WI38 (cell line): Measurements from ENCODE around the gene F11R.

Source experiments
- H3K4me3 ChIP-seq: 2 replicates; pipeline ENCODE4 v1.5.1; 2011; ENCODE audit warnings: low read depth, mild to moderate bottlenecking, control low read depth, low read length
- TF ChIP-seq, protein P1 (sequence below): IDR thresholded peaks from 2 replicates; pipeline ENCODE4 v1.5.1; 2012; ENCODE audit warnings: low read depth, mild to moderate bottlenecking, control low read depth, low read length

The F11R gene

DNA sequence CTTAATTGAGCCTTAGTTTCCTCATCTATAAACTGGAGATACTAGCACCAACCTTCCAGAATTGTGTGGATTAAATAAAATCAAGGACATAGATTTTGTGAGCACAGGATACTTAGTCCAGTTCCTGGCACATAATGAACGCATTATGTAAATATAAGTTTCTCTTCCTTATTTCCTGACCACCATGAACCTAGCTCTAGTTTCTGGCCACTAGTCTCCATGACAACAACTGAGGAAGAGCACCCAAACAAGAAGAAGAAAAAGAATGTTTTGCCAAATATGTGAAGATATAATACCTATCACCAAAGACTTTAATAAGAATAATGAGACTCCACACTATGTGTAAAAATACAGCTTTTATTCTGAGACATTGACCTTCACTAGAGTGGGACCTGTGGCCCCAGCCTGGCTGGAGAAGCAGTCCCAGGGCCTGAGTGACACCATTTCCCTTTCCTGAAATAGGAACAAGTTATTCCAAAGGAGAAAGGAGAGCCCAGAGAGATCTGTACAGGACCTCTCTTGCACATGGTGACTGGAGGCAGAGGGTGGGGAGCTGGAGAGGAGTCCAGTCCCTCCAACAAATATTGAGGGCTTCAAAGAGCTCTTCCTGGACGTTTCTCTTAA is 25.8 kb upstream of the F11R start:
- peak overlapping the region; percentile 91 for H3K4me3 ChIP-seq
- TF ChIP-seq, protein P1, sequence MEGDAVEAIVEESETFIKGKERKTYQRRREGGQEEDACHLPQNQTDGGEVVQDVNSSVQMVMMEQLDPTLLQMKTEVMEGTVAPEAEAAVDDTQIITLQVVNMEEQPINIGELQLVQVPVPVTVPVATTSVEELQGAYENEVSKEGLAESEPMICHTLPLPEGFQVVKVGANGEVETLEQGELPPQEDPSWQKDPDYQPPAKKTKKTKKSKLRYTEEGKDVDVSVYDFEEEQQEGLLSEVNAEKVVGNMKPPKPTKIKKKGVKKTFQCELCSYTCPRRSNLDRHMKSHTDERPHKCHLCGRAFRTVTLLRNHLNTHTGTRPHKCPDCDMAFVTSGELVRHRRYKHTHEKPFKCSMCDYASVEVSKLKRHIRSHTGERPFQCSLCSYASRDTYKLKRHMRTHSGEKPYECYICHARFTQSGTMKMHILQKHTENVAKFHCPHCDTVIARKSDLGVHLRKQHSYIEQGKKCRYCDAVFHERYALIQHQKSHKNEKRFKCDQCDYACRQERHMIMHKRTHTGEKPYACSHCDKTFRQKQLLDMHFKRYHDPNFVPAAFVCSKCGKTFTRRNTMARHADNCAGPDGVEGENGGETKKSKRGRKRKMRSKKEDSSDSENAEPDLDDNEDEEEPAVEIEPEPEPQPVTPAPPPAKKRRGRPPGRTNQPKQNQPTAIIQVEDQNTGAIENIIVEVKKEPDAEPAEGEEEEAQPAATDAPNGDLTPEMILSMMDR, result no peak

DNA sequence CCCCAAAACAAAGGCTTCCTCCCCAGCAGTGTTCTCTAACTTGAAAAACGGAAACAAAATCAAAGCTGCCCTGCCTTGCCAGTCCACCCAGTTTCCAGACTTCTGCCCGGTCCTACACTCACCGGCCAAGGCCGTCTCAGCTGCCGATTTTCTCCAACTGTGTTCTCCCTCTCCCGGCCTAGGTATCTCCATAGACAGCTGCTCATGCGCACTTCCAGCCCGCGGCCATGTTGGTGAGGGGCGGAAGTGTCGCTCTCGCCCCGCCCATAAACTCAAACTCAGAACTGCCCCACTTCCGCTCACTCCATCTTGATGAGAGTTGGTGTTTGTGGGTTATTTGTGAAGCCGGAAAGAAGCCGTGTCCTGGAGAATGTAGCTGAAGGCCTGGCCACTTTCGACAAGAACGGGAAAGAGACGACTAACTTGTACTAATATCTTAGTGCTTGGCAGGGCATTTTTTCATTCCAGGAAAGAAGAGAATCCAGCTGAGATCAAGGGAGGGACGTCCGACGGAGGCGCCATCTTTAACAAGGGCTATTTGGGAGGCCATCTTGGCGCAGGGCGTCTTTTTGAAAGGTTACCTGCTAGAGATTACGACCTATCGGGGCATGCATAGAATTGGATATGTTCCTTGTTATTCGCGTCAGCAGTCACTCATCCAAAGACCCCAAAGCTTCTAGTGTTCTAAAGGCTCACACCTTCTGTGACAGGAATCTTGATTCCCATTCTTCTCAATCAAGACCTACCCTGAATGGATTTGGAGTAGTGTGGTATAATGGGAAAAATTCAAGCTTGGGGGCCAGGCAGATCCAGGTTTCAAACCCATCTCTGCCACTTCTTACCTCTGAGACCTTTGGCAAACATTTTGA is 25.0 kb upstream of the F11R start, which contains the start of gene USF1:
Gene USF1 (minus strand): TSS at position 242 of the 869 bp plus-strand sequence. CDS start 2,702 bp downstream, outside the sequence.
- peak within 1 kb of the TSS; percentile 91 for H3K4me3 ChIP-seq
- TF ChIP-seq, protein P1, result no peak

DNA sequence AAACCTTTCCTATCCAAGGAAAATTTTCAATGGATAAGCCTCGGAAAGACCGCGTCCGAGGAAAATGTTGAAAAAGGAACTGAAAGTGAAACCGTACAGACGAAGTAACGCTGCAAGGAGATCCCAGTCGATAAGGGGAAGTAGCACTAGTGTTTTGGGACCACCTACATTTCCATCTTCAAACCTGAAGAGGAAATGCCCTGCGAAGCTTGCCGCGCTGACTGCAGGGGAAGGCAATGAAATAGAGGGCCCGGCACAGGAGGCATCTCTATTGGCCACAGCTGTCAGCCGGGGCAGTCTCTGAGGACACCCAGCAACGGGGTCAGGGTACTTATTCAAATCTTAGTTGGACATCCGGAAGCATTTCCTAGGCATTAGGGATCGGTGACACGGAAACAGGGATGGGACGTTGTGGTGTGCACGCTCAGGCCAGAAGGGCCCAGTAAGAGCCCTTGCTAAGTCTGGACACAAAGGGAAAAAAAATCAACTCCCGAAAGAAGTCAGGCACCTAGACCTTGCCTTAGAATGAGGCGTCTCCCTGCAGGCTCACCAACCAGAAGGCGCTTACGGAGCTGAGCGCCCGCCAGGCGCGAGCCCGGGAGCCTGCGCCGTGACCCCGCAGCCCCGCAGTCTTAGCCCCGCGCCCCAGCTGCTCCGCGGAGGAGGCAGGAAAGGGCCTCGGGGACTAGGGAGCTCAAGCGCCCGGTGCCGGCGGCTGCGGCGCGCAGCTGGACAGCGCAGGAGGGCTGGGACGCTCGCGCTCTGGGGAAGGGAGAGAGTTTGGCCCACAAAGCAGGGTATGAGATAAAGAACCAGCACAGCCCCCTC is 24.2 kb upstream of the F11R start:
- TF ChIP-seq, protein P1, result no peak
- peak overlapping the region; percentile 91 for H3K4me3 ChIP-seq

DNA sequence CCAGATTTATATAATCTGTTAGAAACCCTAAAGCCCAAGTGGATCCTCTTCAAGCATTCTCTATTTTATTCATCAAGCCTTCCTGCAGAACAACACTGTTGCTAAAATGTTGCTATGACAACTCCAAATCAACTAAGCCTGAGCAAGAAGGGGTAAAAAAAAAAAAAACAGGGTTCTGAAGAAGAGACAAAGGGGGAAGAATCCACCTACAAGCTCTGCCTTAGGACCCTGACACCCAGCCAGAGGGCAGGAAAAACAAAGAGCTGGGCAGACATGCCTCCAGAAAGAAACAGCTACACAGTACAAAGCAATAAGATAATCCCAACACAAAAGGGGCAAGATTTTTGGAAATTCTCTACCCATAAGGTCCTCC is 23.6 kb upstream of the F11R start:
- TF ChIP-seq, protein P1, result no peak
- peak overlapping the region; percentile 91 for H3K4me3 ChIP-seq

DNA sequence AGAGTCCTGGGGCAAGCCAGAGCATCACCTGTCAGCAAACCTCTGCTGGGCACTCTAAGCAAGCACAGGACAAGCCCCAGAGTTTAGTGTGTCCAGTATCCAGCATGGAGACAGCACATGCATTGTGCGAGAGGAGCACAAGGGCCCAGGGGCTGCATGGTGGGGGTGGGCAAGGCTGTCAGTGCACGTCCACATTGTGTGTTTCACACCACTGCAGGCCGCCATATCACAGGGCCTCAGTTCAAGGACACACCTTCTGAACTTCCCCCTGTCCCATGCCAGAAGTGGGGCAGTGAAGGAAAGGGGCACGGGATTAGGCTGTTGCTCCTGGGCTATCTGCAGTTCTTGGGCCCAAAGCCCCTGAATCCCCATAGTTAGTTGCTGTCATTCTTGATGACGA is 18.6 kb upstream of the F11R start:
- no peak overlapping the region for H3K4me3 ChIP-seq

DNA sequence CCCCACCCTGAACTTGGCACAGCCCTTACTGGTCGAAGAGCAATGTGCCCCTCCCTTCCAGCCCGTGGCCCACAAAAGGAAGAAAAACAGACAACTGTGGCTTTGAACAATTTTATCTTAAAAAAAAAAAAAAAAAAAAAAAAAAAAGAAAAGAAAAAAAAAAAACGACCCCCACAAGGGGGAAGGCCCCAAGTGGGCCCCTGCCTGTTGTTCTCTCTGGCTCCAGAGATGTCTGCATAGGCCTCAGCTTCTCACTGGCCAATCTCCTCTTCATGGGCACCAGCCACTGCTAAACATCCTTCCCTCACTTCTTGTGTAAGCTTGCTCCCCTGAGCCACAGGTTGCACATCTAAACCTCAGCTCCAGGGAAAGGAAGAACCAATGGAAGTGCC is 18.2 kb upstream of the F11R start:
- H3K4me3 ChIP-seq, result no peak overlapping the region
- TF ChIP-seq, protein P1, result no peak

More for the DNA sequence above, 18.6 kb upstream of the F11R start:
- TF ChIP-seq, protein P1, result no peak
